ENCODE data around the gene ANKK1.

Gene ANKK1

DNA sequence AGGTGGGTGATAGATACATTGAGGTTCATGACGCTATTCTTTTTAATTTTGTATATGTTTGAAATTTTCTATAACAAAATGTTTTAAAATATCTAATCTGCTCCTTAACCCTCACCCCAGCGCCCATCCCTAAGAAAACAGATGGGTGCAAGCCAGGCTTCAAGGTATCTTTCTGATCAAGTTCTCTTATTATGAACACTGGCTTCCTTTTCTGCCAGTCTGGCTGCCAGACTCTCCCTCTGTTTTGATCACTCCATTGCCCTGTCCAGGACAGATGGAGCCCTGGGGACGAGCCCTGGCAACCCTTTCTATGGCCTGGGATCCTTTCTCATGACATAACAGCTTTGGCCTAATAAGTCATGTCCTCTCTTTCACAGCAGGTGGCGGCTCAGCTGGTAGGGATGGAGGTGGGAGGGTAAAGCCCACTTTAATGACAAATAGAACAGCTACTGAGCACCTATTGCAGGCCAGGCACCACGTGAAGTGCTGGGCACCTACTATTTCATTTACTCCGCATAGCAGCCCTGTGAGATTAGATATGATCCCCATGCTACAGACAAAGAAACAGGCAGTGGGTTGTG lies 49.2 kb downstream of the ANKK1 start:
- H3K27me3 ChIP-seq (ENCODE audit: control insufficient read depth, insufficient read depth, low read length): no peaks in the 10 kb centered on the region
- TF ChIP-seq, protein P1, sequence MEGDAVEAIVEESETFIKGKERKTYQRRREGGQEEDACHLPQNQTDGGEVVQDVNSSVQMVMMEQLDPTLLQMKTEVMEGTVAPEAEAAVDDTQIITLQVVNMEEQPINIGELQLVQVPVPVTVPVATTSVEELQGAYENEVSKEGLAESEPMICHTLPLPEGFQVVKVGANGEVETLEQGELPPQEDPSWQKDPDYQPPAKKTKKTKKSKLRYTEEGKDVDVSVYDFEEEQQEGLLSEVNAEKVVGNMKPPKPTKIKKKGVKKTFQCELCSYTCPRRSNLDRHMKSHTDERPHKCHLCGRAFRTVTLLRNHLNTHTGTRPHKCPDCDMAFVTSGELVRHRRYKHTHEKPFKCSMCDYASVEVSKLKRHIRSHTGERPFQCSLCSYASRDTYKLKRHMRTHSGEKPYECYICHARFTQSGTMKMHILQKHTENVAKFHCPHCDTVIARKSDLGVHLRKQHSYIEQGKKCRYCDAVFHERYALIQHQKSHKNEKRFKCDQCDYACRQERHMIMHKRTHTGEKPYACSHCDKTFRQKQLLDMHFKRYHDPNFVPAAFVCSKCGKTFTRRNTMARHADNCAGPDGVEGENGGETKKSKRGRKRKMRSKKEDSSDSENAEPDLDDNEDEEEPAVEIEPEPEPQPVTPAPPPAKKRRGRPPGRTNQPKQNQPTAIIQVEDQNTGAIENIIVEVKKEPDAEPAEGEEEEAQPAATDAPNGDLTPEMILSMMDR (IDR thresholded peaks at IDR 0.05): no peak
- no peak overlapping the region for H3K4me2 ChIP-seq (ENCODE audit: low read length)
- H3K9ac ChIP-seq: no peak overlapping the region
- H3K4me1 ChIP-seq: no peaks in the 10 kb centered on the region
- no peak overlapping the region for H3K4me3 ChIP-seq (ENCODE audit: low read depth, low read length)
- H2AFZ ChIP-seq: no peak overlapping the region
- no peaks in the 10 kb centered on the region for H3K36me3 ChIP-seq (ENCODE audit: control insufficient read depth, insufficient read depth, low read length)
- no peaks in the 10 kb centered on the region for H3K9me3 ChIP-seq (ENCODE audit: control insufficient read depth, low read length)
- H3K27ac ChIP-seq: no peak overlapping the region
- no peaks in the 10 kb centered on the region for H3K79me2 ChIP-seq

DNA sequence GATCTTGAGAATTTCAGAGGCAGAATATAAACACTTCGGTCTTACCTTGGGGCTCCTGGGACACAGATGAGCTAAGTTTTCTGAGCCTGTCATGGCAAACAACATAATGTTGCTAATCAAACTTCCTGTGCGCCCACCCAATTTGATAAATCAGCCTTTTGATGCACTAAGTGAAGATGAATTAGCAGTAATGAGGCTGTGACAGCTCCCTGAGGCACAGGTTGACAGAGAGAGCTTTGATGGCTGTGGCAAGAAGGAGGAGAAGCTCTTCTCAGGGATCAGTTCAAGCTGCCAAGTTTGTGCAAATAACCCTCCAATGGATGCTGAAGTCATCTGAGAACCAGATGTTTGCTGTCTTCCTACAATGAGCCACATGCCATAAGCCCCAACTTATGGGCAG lies 53.2 kb downstream of the ANKK1 start:
- H3K36me3 ChIP-seq (ENCODE audit: control insufficient read depth, insufficient read depth, low read length): no peaks in the 10 kb centered on the region
- H3K9me3 ChIP-seq (ENCODE audit: control insufficient read depth, low read length): no peaks in the 10 kb centered on the region
- no peak overlapping the region for H3K9ac ChIP-seq
- H3K27ac ChIP-seq: no peak overlapping the region
- no peak overlapping the region for H3K4me2 ChIP-seq (ENCODE audit: low read length)
- TF ChIP-seq, protein P1 (IDR thresholded peaks at IDR 0.05): no peak
- no peak overlapping the region for H3K4me3 ChIP-seq (ENCODE audit: low read depth, low read length)
- H3K27me3 ChIP-seq (ENCODE audit: control insufficient read depth, insufficient read depth, low read length): no peaks in the 10 kb centered on the region
- H3K4me1 ChIP-seq: no peaks in the 10 kb centered on the region
- no peak overlapping the region for H2AFZ ChIP-seq
- H3K79me2 ChIP-seq: no peaks in the 10 kb centered on the region

DNA sequence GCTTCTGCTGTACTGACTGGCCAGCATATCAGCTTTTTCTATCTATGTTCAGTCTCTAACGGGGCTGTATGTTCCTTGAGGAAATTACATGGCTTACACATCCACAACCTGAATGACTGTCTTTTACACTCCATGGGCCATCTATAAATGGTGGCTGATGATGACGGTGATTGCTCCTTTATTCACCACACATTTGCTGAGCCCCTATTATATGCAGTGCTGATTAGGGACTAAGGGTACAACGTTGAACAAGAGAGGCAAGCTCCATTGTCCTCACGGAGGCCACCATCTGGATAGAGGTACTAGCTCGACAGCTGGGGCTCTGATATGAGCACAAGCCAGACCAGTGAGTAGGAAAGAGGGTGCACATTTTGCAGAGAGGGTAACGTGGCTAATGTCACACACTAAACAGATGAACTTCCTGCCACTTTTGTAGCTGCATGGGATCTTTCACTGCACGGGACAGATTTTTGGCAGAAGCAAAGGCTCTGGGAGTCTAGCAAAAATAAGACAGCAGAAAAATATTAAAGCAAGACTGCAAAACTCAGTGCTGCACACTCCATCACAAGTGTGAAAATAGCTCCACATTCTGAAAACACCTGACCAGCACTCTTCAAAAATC lies 57.0 kb downstream of the ANKK1 start:
- no peak overlapping the region for H3K4me3 ChIP-seq (ENCODE audit: low read depth, low read length)
- H3K9ac ChIP-seq: no peak overlapping the region
- H3K4me1 ChIP-seq: no peaks in the 10 kb centered on the region
- TF ChIP-seq, protein P1 (IDR thresholded peaks at IDR 0.05): no peak
- H3K27ac ChIP-seq: no peak overlapping the region
- H3K36me3 ChIP-seq (ENCODE audit: control insufficient read depth, insufficient read depth, low read length): no peaks in the 10 kb centered on the region
- no peak overlapping the region for H3K4me2 ChIP-seq (ENCODE audit: low read length)
- no peaks in the 10 kb centered on the region for H3K27me3 ChIP-seq (ENCODE audit: control insufficient read depth, insufficient read depth, low read length)
- H3K79me2 ChIP-seq: no peaks in the 10 kb centered on the region
- H2AFZ ChIP-seq: no peak overlapping the region
- H3K9me3 ChIP-seq (ENCODE audit: control insufficient read depth, low read length): no peaks in the 10 kb centered on the region

DNA sequence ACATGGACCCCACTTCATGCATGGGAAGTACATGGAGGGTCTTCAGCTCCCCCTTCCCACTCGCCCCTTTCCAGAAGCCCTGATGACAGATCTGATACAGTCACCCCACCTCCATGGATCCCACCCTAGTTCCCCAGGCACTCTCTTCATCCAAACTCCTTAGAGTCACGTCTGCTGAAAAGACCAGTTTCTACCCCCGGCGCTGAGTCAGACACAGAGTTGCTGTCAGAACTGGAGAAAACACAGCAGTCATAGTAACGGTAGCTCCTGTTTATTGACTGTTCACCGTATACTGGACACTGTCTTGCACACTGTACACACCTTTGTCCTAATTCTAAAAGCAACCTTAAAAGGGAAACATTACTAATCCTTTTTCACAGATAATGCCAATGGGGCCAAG lies 58.5 kb downstream of the ANKK1 start:
- H3K27me3 ChIP-seq (ENCODE audit: control insufficient read depth, insufficient read depth, low read length): no peaks in the 10 kb centered on the region

More for the DNA sequence above, 58.5 kb downstream of the ANKK1 start:
- Histone ChIP-seq H3K9me3 (ENCODE audit: control insufficient read depth, low read length) (no peaks in the 10 kb centered on the region), H3K36me3 (ENCODE audit: control insufficient read depth, insufficient read depth, low read length) (no peaks in the 10 kb centered on the region), H3K9ac (no peak overlapping the region), H3K79me2 (no peaks in the 10 kb centered on the region), H3K4me2 (ENCODE audit: low read length) (no peak overlapping the region), H3K4me3 (ENCODE audit: low read depth, low read length) (no peak overlapping the region), H3K27ac (no peak overlapping the region), H2AFZ (no peak overlapping the region), H3K4me1 (no peaks in the 10 kb centered on the region)
- TF ChIP-seq, protein P1 (IDR thresholded peaks at IDR 0.05): no peak
